ENCODE measurements around the gene MPRIP.

Gene MPRIP

GRCh38 chr17:17164156-17164555, 121.9 kb downstream of the MPRIP start:
- ChIA-PET POLR2A (no interaction called here), CTCF (interaction anchor here (0.9 to 1.7 kb wide), 3 partner anchors 9 to 23 kb away, joined by 3 to 4 read pairs (median 3); no protein-coding TSS in a partner anchor)
- no peak for TF ChIP-seq CTCF (IDR thresholded peaks at IDR 0.05; ENCODE audit: control extremely low read depth, extremely low read depth, low read depth, missing control alignments)
- DNase-seq (ENCODE audit: extremely low spot score): no peak

- ChIA-PET CTCF (interaction anchor here (1.0 to 1.7 kb wide), 3 partner anchors 12 to 23 kb away, joined by 3 to 4 read pairs (median 3); no protein-coding TSS in a partner anchor), POLR2A (no interaction called here)
- DNase-seq (ENCODE audit: extremely low spot score): no peak
Measured at GRCh38 chr17:17164676-17165075, 122.4 kb downstream of the MPRIP start.

GRCh38 chr17:17165666-17166308, 123.5 kb downstream of the MPRIP start:
- DNase-seq (ENCODE audit: extremely low spot score): no peak
- POLR2A ChIA-PET: interaction anchor here (0.5 kb wide), 1 partner anchor 785 kb away, joined by 4 read pairs; the partner anchor contains the start of gene UBB
- no peak for TF ChIP-seq CTCF (IDR thresholded peaks at IDR 0.05; ENCODE audit: control extremely low read depth, extremely low read depth, low read depth, missing control alignments)
- CTCF ChIA-PET: interaction anchor here (1.0 kb wide), 1 partner anchor 24 kb away, joined by 3 read pairs; no protein-coding TSS in a partner anchor

More at GRCh38 chr17:17164676-17165075, 122.4 kb downstream of the MPRIP start:
- TF ChIP-seq CTCF (IDR thresholded peaks at IDR 0.05; ENCODE audit: control extremely low read depth, extremely low read depth, low read depth, missing control alignments): no peak

GRCh38 chr17:17166446-17166845, 124.2 kb downstream of the MPRIP start:
- ChIA-PET CTCF (interaction anchor here (0.8 to 1.0 kb wide), 2 partner anchors 17 to 84 kb away, joined by 3 read pairs; no protein-coding TSS in a partner anchor), POLR2A (no interaction called here)
- TF ChIP-seq CTCF (IDR thresholded peaks at IDR 0.05; ENCODE audit: control extremely low read depth, extremely low read depth, low read depth, missing control alignments): no peak
- no peak for DNase-seq (ENCODE audit: extremely low spot score)

- no peak for DNase-seq (ENCODE audit: extremely low spot score)
- ChIA-PET POLR2A (interaction anchor here (0.6 kb wide), 1 partner anchor 12 kb away, joined by 3 read pairs; no protein-coding TSS in a partner anchor), CTCF (interaction anchor here (0.8 to 1.0 kb wide), 2 partner anchors 16 to 83 kb away, joined by 3 read pairs; no protein-coding TSS in a partner anchor)
- TF ChIP-seq CTCF (IDR thresholded peaks at IDR 0.05; ENCODE audit: control extremely low read depth, extremely low read depth, low read depth, missing control alignments): no peak
Measured at GRCh38 chr17:17167356-17167755, 125.1 kb downstream of the MPRIP start.

GRCh38 chr17:17167986-17168385, 125.7 kb downstream of the MPRIP start:
- POLR2A ChIA-PET: no interaction called here
- no peak for TF ChIP-seq CTCF (IDR thresholded peaks at IDR 0.05; ENCODE audit: control extremely low read depth, extremely low read depth, low read depth, missing control alignments)
- DNase-seq (ENCODE audit: extremely low spot score): no peak
- CTCF ChIA-PET: interaction anchor here (0.9 kb wide), 1 partner anchor 15 kb away, joined by 3 read pairs; no protein-coding TSS in a partner anchor
